GM12872 (cell line): ENCODE measurements around the gene CFAP99.

Experiments
- TF ChIP-seq, protein P1 (sequence below): IDR thresholded peaks from 3 replicates; pipeline ENCODE4 v1.5.1; 2011; ENCODE audit warnings: low read depth, mild to moderate bottlenecking, low read length, moderate library complexity; ENCODE audit not compliant: insufficient read depth

The CFAP99 gene

DNA sequence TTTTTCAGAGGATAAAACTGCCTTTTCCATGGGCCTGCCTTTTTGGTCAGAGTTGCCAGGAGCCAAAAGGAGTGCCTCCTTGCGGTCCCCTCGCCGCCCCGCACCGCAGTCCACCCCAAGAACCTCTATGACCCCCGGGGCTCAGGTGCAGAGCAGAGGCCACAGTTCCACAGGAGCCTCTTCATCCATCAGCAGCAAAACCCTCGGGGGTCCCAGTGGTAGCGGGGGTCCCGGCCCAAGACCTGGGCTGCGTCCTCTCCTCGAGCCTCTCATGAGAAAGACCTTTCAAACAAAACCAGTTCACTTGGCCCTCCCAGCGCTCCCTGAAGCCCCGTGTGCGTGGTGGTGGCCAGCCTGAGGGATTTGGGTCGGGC is 17.2 kb upstream of the CFAP99 start:
- TF ChIP-seq, protein P1, sequence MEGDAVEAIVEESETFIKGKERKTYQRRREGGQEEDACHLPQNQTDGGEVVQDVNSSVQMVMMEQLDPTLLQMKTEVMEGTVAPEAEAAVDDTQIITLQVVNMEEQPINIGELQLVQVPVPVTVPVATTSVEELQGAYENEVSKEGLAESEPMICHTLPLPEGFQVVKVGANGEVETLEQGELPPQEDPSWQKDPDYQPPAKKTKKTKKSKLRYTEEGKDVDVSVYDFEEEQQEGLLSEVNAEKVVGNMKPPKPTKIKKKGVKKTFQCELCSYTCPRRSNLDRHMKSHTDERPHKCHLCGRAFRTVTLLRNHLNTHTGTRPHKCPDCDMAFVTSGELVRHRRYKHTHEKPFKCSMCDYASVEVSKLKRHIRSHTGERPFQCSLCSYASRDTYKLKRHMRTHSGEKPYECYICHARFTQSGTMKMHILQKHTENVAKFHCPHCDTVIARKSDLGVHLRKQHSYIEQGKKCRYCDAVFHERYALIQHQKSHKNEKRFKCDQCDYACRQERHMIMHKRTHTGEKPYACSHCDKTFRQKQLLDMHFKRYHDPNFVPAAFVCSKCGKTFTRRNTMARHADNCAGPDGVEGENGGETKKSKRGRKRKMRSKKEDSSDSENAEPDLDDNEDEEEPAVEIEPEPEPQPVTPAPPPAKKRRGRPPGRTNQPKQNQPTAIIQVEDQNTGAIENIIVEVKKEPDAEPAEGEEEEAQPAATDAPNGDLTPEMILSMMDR, result no peak

DNA sequence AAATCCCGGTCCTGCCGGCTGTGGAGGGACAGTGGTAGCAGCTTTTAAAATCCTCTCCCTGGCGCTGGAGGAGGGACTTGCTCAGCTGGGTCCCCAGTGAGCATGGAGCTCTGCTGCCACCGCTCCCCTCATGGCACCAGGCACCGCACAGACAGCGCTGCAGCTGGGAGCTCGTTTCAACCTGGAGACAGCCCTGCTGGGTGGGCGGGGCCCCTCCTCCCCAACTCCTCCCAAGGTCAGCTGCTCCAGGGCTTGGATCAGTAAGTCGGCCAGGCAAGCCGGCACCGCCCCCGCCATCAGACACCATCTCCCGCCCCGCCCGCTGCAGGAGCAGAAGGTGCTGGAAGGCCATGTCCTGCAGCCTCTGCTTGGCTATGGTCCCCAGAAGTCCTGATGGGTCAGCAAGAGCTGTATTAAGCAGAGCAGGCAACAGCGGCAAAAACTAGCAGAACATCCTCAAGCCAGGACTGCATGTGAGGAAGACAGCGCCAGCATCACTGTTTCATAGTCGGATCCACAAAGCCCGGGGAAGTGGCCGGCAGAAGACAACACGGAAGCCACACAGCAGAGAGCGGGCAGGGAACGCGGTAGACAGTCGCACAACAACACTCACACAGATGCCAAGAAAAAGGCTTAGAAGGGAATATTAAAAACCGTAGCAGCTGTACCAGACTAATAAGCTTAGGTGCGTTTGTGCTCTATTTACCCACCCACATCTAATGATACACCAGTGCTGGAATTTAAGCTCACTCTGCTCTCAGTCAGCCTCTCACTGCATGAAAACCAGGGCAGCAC is 16.5 kb upstream of the CFAP99 start:
- TF ChIP-seq, protein P1, result no peak

DNA sequence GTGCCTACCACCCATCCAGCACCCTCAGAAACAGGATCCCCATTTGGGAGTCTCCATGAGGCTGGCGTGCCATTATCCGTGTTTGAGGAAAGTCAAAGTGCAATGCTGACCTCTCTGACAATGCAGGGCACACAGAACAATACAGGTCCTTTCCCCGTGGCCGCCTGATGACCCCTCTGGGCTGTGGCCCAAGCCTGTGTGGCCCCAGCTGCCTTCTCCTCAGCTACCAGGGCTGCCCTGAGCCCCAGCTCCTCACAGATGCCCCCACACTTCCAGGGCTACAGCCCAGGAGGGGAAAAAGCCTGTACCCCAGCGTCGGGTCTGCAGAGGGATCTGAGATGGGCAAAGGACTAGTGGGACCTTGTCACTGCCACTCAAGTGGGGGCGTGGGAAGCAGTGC is 15.8 kb upstream of the CFAP99 start:
- TF ChIP-seq, protein P1, result no peak

DNA sequence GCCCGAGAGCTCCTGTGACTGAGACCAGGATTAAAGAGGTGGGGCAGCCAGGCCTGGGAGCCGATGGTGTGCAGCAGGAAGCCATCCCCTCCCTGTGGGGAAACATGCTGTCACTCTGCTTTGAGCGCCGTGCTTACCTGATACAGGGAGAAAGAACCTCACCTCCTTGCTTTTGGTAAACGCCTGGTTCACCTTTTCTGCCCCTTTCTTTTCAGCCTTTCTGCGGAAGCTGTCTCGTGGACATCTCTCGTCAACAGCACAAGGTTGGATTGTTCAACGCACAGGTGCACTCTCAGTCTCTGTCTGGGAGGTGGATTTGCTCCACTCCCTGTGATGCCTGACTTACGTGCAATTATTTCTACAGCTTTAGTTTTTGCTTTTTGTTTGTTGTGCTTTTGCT is 12.3 kb upstream of the CFAP99 start:
- TF ChIP-seq, protein P1, result no peak

DNA sequence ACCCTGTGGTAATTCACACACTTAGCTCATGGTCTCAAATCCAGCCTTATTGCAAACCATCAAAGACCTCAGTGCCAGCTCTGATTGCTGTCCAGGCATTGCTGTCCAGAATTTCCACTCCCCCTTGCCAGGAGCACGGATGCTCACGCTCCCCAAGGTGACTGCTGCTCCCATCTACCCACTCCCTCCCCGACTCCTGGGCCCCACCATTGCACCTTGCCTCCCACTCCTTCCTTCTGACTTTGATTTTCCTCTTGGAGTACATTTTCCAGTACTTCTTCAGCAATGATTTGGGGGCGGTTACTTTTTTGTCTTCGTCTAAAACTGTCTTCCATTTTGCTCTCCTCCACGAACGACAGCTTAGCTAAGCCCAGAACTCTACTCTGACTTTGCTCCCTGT is 11.8 kb upstream of the CFAP99 start:
- TF ChIP-seq, protein P1, result no peak

DNA sequence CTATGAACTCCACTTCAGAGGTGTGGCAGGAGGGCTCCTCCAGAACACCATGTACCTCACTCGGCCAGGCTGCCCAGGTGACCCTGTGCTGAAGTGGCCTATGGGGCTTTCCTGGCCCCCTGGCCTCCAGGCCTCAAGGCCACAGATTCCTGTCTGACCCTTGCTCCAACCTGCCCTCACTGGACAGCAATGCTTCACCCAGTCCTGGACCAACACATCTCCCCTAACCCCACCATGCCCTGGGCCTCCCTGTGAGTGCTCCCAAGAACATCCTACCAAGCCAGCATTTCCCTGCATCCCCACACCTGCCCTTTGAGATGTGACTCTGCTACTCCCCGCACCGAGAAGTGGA is 10.8 kb upstream of the CFAP99 start:
- TF ChIP-seq, protein P1, result no peak

DNA sequence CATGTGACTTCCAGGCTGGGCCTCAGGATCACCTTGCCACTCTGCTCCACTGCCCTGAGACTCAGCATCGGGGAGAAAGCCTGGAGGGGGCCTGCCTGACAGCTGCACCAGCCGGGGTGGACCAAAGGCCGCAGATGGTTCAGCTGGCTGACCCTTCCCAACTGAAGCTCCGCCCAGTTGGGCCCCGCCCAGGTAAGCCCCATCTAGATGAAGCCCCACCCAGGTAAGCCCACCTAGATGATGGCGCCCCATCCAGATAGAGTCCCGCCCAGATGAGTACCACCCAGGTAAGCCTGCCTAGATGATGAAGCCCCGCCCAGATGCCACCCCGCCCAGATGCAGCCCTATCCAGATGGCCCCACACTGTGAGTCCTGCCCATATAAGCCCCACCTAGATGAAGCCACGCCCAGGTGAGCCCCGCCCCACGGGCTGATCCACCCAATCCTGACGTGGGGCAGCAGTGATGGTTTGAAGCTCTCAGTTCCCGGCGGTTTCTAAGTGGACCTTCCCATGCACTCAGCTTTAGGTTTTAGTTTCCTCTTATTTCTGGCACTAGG is 10.3 kb upstream of the CFAP99 start:
- TF ChIP-seq, protein P1, result no peak
